Measurements from ENCODE around the gene NR4A1. TPM values are rescaled to one million over a fixed set of nuclear protein-coding genes. Genes with fewer than 3 reads are reported as not detected.

Gene NR4A1
- total and polyA plus RNA-seq, 9 of the 15 experiments (the other 6 are each of a cell fraction or from before 2014, with no cell fraction given), result 0.07 to 4.7 (median 1.9) TPM; not detected in 1

GRCh38 chr12:52023182-52023975 is 27.9 kb upstream of the NR4A1 start (continued):
- no peak for TF ChIP-seq ZNF512 (tag; IDR thresholded peaks at IDR 0.05)
- TF ChIP-seq ZBTB43 (CRISPR knock-in tag; IDR thresholded peaks at IDR 0.05), result no peak
- TF ChIP-seq MAZ (CRISPR knock-in tag; conservative IDR thresholded peaks at IDR 0.05 in 1 of 2, IDR thresholded peaks at IDR 0.05 in 1 of 2), result peak; percentile 23 to 68; a peak in 2 of 4 replicates
- TF ChIP-seq MED1 (CRISPR knock-in tag; IDR thresholded peaks at IDR 0.05; ENCODE audit: borderline replicate concordance), result no peak
- peak in 1 of 3 experiments; percentile 50 for TF ChIP-seq YY1 (IDR thresholded peaks at IDR 0.05; ENCODE audit: borderline replicate concordance in 1 of 3, control insufficient read depth in 1 of 3, extremely low read depth in 1 of 3, insufficient read depth in 3 of 3, insufficient read length in 1 of 3, insufficient replicate concordance in 2 of 3, low read depth in 1 of 3, low read length in 2 of 3)
- TF ChIP-seq ESRRA (IDR thresholded peaks at IDR 0.05; ENCODE audit: borderline replicate concordance, low read depth), result 0 out of 2 replicates have a peak, but pooled peaks have one; percentile 27
- TF ChIP-seq SFPQ (IDR thresholded peaks at IDR 0.05; ENCODE audit: low read depth, low read length), result no peak
- no peak for TF ChIP-seq SMAD3 (CRISPR knock-in tag; conservative IDR thresholded peaks at IDR 0.05)
- no peak for TF ChIP-seq CBFB (CRISPR knock-in tag; IDR thresholded peaks at IDR 0.05)
- 0 out of 2 replicates have a peak, but pooled peaks have one; percentile 19 for TF ChIP-seq JUND (IDR thresholded peaks at IDR 0.05; ENCODE audit: borderline replicate concordance, low read depth, low read length)
- TF ChIP-seq JUND (tag; IDR thresholded peaks at IDR 0.05; ENCODE audit: borderline replicate concordance, low read depth, low read length), result no peak; the same call in 2 of the 3 replicates
- TF ChIP-seq ZNF592 (IDR thresholded peaks at IDR 0.05), result no peak
- no peak for TF ChIP-seq GTF2A2 (tag; IDR thresholded peaks at IDR 0.05)
- TF ChIP-seq HBP1 (CRISPR knock-in tag; IDR thresholded peaks at IDR 0.05), result 0 out of 2 replicates have a peak, but pooled peaks have one; percentile 41

Measured in K562 (cell line).